ENCODE measurements around the gene GHRHR.

GHRHR gene

GRCh38 chr7:30928254-30928872 is 35.4 kb upstream of the GHRHR start:
- no peak for DNase-seq (ENCODE audit: low read depth)

DNA sequence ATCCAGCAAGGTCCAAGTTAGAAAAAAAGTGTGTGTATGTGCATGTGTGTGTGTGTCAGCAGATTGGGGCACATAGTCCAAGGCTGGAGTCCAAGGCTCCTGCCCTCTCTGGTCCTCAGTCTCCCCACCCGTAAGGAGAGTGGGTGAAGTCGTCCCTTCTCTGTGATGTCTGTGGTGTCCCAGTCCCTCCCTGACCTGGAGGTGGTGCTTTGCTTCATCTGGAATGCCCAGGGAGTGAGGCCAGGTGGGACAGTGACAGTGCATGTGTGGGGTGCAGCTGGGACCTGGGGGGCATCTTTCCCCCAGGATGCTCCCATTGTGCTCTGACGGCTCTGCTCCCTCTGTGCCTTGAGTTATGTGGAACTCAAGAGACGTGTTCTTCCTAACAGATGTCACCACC is 34.1 kb upstream of the GHRHR start:
- DNase-seq (ENCODE audit: low read depth), result no peak

DNA sequence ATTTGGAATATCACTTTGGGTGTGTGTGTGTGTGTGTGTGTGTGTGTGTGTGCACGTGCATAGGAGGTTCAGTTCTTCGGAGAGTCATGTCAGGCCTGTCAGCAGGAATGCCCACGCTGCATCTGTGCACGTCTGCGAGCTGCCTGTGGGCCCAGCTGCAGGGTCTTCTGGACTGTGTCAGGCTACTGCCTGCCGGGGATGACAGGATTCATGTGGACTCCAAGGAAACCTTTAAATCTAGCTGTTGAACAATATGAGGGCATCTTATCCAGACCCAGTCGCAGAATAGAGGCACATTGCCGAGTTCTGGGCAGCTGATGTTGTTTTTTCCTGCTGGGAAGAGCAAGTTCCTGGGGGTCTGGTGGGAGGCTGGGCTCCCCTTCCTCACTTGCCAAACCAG is 33.1 kb upstream of the GHRHR start:
- no peak for DNase-seq (ENCODE audit: low read depth)

- no peak for DNase-seq (ENCODE audit: low read depth)
Observed at GRCh38 chr7:30931161-30931928, 32.4 kb upstream of the GHRHR start.

DNA sequence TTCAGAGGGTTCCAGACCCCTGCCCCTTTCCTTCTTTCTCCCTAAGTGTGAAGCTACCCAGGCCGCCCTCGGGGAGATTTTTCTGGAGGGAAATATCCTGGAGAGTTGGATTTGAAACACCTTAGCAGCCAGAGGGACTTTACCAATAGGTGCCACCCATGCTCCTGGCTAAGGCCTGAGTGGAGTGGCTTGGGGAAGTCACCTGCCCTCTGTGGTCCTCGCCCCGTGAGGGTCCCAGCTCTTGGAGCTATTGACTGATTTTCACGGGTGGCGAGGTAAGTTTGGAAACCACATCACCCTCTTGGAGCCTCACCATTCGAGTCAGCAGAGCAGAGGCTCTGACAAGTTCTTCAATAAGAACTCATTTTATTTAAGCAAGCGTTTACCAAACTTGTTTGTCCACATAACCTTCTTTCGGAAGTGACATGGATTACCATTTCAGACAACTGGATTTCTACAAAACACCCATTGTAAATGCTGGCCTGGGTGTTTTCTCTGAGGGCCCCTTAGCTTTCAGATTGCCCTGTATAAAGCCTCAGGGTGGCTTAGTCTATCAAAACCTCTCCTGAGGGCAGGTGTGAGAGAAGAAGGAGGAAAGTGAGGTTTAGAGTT is 31.7 kb upstream of the GHRHR start:
- no peak for DNase-seq (ENCODE audit: low read depth)

DNA sequence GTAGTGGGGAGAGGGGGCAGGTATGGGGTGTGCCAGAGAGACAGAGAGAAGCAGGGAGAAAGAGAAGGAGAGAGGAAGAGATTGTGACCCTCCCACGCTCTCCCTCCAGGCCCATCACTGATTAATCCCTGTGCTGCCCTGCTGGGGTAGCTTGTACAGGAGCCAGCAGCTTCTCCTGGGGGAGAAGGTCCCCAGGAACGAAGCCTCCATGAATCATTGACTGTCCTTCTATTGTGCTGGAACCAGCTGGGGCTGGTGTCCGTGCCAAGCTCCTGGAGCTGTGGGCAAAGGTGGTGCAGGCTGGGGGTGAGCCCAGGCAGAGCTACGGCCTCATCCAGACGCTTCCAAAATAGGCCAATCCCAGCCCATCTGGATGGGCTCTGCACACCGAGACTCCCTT is 31.2 kb upstream of the GHRHR start:
- DNase-seq (ENCODE audit: low read depth), result no peak

DNA sequence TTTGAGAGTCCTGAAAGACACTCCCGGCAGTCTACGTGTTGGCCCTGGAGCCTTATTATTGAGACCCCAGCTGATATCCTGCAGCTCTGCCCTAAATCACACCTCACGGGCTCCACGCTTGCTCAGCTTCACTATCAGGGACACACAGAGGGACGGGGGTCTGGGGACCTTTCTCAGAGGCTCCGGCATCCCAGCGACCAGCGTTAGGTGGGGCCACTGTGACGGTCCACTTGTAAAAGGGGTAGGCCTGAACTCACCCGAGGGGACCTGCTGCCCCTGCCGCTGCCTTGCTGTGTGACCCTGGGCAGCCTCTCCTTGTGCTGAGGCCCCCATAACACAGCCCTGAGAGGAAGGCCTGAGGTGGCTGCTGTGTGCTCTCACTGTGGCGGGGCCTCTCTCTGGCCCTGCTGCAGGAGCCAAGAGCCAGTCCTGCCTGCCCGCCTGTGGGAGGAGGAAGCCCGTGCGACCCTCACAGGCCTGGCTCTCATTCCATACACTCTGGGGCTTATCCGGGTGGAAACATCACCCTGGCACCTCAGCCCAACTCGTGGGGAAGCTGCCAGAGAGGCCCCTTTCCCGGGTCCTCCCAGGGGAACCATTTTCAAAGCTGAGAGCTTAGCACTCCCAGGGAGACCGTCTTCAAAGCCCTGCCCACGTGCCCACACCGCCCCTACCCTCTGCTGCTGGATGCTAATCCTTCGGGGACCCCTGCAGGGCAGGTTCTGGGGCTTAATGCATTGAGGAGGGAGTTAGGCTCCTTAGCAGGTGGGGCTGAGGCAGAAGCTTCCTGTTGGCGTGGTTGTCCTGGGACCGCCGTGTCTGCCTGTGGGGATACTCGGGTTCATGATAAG is 30.4 kb upstream of the GHRHR start:
- no peak for DNase-seq (ENCODE audit: low read depth)

GRCh38 chr7:30934225-30934624 is 29.5 kb upstream of the GHRHR start:
- no peak for DNase-seq (ENCODE audit: low read depth)

GRCh38 chr7:30934732-30935568 is 28.8 kb upstream of the GHRHR start:
- no peak for DNase-seq (ENCODE audit: low read depth)

DNA sequence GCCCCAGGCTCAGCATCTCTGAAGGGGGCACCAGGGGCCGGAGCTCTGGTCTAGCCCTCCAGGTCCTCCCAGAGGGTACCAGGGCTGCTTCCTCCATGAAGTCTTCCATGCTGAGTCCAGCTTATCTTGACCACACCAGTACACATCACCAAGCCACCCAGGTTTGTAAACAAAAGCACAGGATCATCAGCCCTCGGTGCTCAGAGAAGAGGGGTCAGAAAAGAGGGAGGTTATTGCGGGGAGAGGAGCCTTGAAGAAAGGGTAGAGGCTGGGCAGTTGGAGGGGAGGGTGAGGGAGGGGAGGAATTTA is 28.2 kb upstream of the GHRHR start:
- no peak for DNase-seq (ENCODE audit: low read depth)

DNA sequence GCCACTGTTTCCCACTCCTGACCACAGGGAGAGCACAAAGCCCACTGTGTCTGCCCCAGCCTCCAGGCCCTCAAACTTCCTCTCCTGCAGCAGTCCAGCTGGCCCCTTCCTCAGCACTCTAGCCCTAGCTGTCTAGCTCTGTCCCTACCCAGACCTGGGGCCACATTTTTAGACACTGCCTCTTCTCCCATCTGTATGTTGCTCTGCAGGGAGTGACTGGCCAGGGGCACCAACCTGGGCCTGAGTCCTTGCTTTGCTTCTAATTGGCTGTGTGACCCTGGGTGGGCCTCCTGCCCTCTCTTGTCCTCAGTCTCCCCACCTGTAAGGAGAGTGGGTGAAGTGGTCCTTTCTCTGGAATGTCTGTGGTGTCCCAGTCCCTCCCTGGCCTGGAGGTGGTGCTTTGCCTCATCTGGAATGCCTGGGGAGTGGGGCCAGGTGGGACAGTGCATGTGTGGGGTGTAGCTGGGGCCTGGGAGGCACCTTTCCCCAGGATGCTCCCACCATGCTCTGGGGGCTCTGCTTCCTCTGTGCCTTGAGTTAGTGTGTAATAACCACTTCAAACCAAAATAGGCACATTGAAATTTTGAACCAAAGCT is 27.0 kb upstream of the GHRHR start:
- no peak for DNase-seq (ENCODE audit: low read depth)

GRCh38 chr7:30937416-30937815 is 26.3 kb upstream of the GHRHR start:
- DNase-seq (ENCODE audit: low read depth), result no peak

DNA sequence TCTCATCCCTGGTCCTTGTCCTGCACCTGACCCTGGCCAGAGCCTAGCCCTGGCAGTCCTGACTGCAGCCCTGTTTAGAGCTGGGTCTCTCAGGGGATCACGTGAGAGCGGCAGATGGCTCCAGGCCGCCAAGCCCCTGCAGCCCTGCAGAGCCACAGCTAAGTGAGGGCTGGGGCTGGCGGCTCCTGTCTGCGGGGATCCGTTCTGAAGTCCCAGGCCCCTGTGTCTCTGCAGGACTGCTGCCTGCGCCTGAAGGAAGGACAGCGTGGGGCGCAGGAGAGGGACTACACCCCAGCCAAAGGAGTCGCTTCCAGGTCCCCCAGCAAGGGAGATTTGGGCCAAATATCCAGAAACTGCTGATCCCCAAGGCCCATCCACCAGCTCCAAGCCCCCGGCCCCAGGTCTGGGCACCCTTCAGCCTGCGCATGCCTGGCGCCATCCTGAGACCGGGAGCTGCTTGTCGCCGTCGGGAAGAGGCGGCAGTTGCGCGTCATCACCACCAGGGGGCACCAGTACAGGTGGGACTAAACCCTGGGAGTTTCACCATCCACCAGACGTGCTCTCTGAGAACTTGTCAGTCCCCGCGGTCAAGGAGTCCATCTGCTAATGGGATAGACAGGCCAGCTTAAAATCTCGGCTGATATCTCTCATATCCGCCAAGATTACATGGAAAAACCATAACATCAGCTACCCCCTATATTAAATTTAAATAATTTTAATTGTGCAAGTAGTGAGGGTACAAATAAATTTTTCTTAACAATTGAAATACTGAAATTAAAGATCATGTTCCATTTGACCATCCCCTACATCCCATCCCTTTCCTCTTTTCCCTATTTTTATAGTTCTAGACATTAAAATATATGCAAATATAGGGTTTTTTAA is 25.1 kb upstream of the GHRHR start:
- DNase-seq (ENCODE audit: low read depth), result peak; percentile 31

DNA sequence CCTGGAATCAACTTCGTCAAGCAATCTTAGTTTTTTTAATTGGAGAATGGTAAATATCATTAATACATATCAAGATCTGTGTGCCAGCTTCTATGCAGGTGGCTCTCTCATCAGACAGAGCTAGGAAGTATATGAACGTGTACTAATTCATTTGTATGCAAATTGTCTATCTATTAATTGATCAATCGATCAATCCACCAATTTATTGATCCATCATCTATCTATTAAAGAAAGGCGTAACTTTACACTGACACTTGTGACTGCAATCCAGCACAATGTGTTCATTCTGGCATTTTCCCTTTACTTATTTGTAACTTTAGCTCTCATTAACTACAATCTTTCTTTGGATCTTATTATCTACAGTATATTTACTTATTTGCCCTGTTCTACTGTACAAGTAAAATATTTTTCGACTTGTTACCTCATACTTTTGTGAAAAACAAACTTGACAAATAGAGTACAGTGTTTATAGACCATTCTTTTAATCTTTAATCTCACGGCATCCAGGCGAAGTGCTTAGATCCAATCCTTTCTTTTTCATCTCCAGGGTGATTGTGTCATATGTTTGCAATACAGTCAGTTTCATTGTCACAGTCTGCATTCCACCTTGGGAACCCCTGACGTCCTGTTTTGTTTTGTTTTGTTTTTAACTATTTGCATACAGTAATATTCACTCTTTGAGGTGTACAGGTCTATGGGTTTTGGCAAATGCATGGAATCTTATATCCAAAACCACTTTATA is 22.0 kb upstream of the GHRHR start:
- no peak for DNase-seq (ENCODE audit: low read depth)

DNA sequence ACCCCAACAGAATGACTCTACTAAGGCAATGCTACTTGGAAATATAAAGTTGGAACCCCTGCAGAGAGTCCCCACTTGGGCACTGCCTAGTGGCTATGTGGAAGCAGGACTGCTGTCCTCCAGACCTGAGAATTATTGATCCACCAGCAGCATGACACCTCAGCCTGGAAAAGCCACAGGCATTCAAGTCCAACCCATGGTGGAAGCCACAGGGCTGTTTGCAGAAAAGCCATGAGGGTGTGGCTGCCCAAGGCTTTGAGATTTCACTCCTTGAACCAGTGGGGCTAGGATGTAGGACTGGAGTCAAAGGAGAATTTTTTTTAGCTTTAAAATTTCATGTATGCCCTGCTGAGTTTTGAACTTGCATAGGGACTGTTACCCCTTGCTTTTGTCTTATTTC is 13.6 kb upstream of the GHRHR start:
- DNase-seq (ENCODE audit: low read depth), result no peak

DNA sequence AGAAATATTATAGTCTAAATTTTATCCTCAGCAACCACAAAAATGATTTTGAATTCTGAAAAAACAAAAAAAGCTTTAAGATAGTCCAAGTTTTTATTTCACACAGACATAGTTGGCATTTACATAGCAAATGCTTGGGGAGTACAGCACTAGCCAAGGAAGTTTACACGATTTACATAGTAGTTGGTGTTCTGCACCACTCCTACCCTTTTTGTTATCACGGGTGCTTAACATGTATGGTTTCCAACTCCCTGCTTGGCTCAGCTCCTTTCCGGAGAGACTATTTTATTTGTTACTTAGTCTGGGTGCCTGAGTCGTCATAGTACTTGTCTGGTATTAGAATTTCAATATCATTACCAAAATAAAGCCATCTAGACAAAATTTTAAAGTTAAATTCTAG is 8.8 kb upstream of the GHRHR start:
- no peak for DNase-seq (ENCODE audit: low read depth)

DNA sequence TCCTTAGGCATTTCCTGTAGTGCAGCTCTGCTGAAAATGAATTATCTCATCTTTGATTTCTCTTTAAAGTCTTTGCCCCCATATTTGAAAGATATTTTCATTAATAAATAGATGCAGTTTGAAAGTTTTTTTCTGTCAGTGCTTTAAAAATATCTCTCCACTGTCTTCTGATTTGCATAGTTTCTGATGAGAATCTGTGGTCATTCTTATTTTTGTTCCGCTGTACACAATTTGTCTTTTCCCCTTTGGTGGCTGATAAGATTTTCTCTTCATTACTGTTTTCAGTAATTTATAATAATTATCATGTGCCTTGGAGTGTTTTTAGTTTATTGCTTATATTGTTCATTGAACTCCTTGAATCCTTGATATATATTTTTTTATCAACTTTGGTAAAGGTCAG is 7.0 kb upstream of the GHRHR start:
- DNase-seq (ENCODE audit: low read depth), result no peak

DNA sequence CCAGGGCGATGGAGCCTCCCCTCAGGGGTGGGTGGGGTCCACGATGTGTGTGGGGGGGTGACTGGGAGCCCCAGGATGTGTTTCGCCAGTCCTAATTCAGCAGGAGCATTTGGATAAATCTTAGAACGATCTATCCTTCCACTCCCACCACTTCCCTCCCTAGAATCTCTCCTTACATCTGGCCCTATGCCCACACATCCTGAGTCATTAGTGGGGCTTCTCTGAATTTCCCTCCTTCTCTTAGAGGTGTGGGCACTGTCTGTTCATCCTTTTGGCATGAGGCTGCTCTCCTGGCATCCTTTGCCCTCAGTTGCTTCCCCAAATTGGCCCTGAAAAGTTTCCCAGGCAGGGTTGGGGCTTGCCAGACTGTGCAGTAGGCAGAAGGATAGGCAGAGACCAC is 1.6 kb downstream of the GHRHR start:
- DNase-seq (ENCODE audit: low read depth), result no peak

GRCh38 chr7:30965883-30966282 is 2.1 kb downstream of the GHRHR start:
- DNase-seq (ENCODE audit: low read depth), result no peak

DNA sequence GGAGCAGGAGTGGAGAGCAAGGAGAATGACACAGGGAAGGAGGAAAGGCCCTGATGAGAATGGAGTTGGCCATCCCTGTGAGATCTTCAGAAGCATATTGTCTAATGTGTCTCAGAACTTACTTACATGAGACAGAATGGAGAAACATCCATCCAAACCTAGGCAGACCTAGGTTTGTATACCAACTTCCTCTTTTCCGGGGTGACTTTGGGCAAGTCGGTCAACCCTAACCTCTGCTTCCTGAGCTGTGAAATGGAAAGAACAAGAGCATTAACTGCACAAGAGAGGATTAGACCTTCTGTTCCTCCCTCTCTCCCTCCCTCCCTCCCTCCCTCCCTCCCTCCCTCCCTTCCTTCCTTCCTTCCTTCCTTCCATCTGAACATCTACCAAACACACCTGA is 4.5 kb downstream of the GHRHR start:
- no peak for DNase-seq (ENCODE audit: low read depth)

Measured in activated T-helper 9 cell treated with anti-CD3 and anti-CD28 coated beads, Interleukin-2, amount 50 U/mL, for 16 hours (primary cell).